Endothelial cell of umbilical vein (primary cell): Measurements from ENCODE around the gene TRRAP. TPM values are rescaled to one million over a fixed set of nuclear protein-coding genes. Genes with fewer than 3 reads are reported as not detected.

Source experiments
- BruUV-seq: library from RNA; stranded (reverse); fragments of 400-500 nt; replicated peaks from 2 replicates; lab custom pipeline; 2021; lab: Mats Ljungman, UMichigan
- CTCF ChIA-PET: fragments of 300-600, 350-600 bp; sonication (Branson Sonifier 250); formaldehyde crosslinking; loops from one replicate; lab custom pipeline; 2021; ENCODE audit warnings: antibody characterized with exemption, inconsistent platforms; lab: Charles Lee
- POLR2A ChIA-PET: fragments of 300-600, 350-600 bp; sonication (Branson Sonifier 250); formaldehyde crosslinking; loops from one replicate; lab custom pipeline; 2021; ENCODE audit warnings: antibody characterized with exemption, inconsistent platforms; lab: Charles Lee
- DNase-seq: peaks from one replicate; pipeline ENCODE4 v3.0.0-alpha.2; 2011; ENCODE audit warnings: low read depth, low spot score
- FAIRE-seq: peaks from 2 replicates; lab custom pipeline; 2011; peaks lifted over from hg19 to GRCh38; lab: Jason Lieb, UNC
- H2AFZ ChIP-seq: 2 replicates; pipeline ENCODE4 v1.6.0; 2012; ENCODE audit warnings: low read depth, low read length, control low read depth, inconsistent platforms
- H3K27ac ChIP-seq: 2 replicates; pipeline ENCODE4 v1.5.1; 2011; ENCODE audit warnings: low read depth, mild to moderate bottlenecking, control low read depth, low read length, moderate library complexity; ENCODE audit not compliant: insufficient read depth
- H3K27me3 ChIP-seq, 2 experiments: 2 replicates each; pipeline versions ENCODE4 v1.6.0 to v1.6.1; 2011; ENCODE audit warnings: low read length in 2 of 2, mixed read lengths in 1 of 2; ENCODE audit not compliant: control insufficient read depth in 2 of 2, insufficient read depth in 2 of 2
- H3K36me3 ChIP-seq, 2 experiments: 2 replicates in 1 of 2; 3 replicates in 1 of 2; pipeline ENCODE4 v1.5.1; 2011; ENCODE audit warnings: low read length in 2 of 2, mild to moderate bottlenecking in 1 of 2, moderate library complexity in 1 of 2; ENCODE audit not compliant: control insufficient read depth in 2 of 2, insufficient read depth in 2 of 2; ENCODE audit errors: extremely low read depth in 1 of 2
- H3K4me1 ChIP-seq: 3 replicates; pipeline ENCODE4 v1.5.1; 2011; ENCODE audit warnings: mild to moderate bottlenecking, low read length; ENCODE audit not compliant: control insufficient read depth, insufficient read depth; ENCODE audit errors: extremely low read depth
- H3K4me2 ChIP-seq: 2 replicates; pipeline ENCODE4 v1.6.1; 2011; ENCODE audit warnings: low read length, control low read depth, mixed read lengths; ENCODE audit not compliant: insufficient read depth
- H3K4me3 ChIP-seq, 3 experiments: fragments of 200-600 bp in 1 of 3; sonication (generic), shearing (Covaris generic) in 1 of 3; replicated peaks in 1 of 3; 2 replicates each; pipeline ENCODE4 v1.5.1; 2011 to 2016; ENCODE audit warnings: control low read depth in 3 of 3, low read length in 3 of 3, mild to moderate bottlenecking in 2 of 3, inconsistent platforms in 1 of 3, low read depth in 1 of 3, moderate library complexity in 1 of 3; ENCODE audit not compliant: insufficient read depth in 1 of 3
- H3K79me2 ChIP-seq: 2 replicates; pipeline ENCODE4 v1.6.0; 2012; ENCODE audit warnings: low read length, inconsistent platforms; ENCODE audit not compliant: control insufficient read depth, insufficient read depth
- H3K9ac ChIP-seq: replicated peaks from 2 replicates; pipeline ENCODE3; 2011; ENCODE audit warnings: low read length, control low read depth; ENCODE audit not compliant: insufficient read depth; ENCODE audit errors: extremely low read depth
- H3K9me1 ChIP-seq: replicated peaks from 3 replicates; pipeline ENCODE4 v1.6.0; 2011; ENCODE audit warnings: mild to moderate bottlenecking, low read length; ENCODE audit not compliant: control insufficient read depth, insufficient read depth; ENCODE audit errors: extremely low read depth
- H3K9me3 ChIP-seq: replicated peaks from 2 replicates; pipeline ENCODE4 v1.5.1; 2012; ENCODE audit warnings: low read length, inconsistent platforms; ENCODE audit not compliant: control insufficient read depth, insufficient read depth
- H4K20me1 ChIP-seq: replicated peaks from 2 replicates; pipeline ENCODE3; 2011; ENCODE audit warnings: mild to moderate bottlenecking, low read length; ENCODE audit not compliant: control insufficient read depth, insufficient read depth; ENCODE audit errors: extremely low read depth
- CTCF ChIP-seq, 2 donors: IDR thresholded peaks; 1 replicate in 1 of 2; 2 replicates in 1 of 2; pipeline ENCODE4 v1.5.1; 2011; ENCODE audit warnings: low read length in 2 of 2, mild to moderate bottlenecking in 2 of 2, moderate library complexity in 2 of 2, control low read depth in 1 of 2, inconsistent platforms in 1 of 2, low read depth in 1 of 2; ENCODE audit not compliant: insufficient read depth in 1 of 2; ENCODE audit errors: extremely low read depth in 1 of 2
- EZH2 ChIP-seq: IDR thresholded peaks from 2 replicates; pipeline ENCODE4 v1.6.1; 2012; ENCODE audit warnings: borderline replicate concordance, low read depth, mild to moderate bottlenecking, moderate library complexity, low read length, inconsistent platforms; ENCODE audit not compliant: severe bottlenecking
- FOS ChIP-seq: IDR thresholded peaks from 2 replicates; pipeline ENCODE4 v1.6.1; 2011; ENCODE audit warnings: mild to moderate bottlenecking, low read length, moderate library complexity, borderline replicate concordance; ENCODE audit not compliant: insufficient read depth
- GATA2 ChIP-seq: IDR thresholded peaks from 2 replicates; pipeline ENCODE4 v1.7.0; 2011; ENCODE audit warnings: low read depth, mild to moderate bottlenecking, moderate library complexity, mixed read lengths, low read length; ENCODE audit not compliant: insufficient read length, insufficient read depth
- JUN ChIP-seq: IDR thresholded peaks from 2 replicates; pipeline ENCODE4 v1.6.1; 2011; ENCODE audit warnings: borderline replicate concordance, low read depth; ENCODE audit not compliant: insufficient read length, insufficient read depth
- MAX ChIP-seq: IDR thresholded peaks from 2 replicates; pipeline ENCODE4 v1.6.1; 2011; ENCODE audit not compliant: insufficient read depth, insufficient read length
- MYC ChIP-seq: IDR thresholded peaks from one replicate; pipeline ENCODE4 v1.6.1; 2011; ENCODE audit warnings: mild to moderate bottlenecking, low read depth, low read length
- POLR2A ChIP-seq: IDR thresholded peaks from 2 replicates; pipeline ENCODE4 v1.6.1; 2012; ENCODE audit warnings: low read depth, mild to moderate bottlenecking, control low read depth, low read length
- POLR2AphosphoS5 ChIP-seq: IDR thresholded peaks from 2 replicates; pipeline ENCODE4 v1.6.1; 2012; ENCODE audit warnings: low read depth, mild to moderate bottlenecking, control low read depth, low read length, moderate library complexity; ENCODE audit not compliant: insufficient read depth
- dilution Hi-C: fragments of 300-500 bp; cut with MboI; formaldehyde crosslinking; loops from one replicate; pipeline ENCODE4 v1.15.0; 2019; ENCODE audit warnings: low sequenced_read_pairs; ENCODE audit not compliant: extremely low pct_ligation_motif_present
- intact Hi-C: fragments of 100-400 bp; cut with micrococcal nuclease; formaldehyde crosslinking; loops from one replicate; pipeline ENCODE4 v1.10.0; 2022
- polyA plus RNA-seq, 4 experiments: library from polyadenylated mRNA; depleted of rRNA in 3 of 4; stranded (reverse) in 3 of 4; unstranded in 1 of 4; fragments of >200 nt; gene quantifications; 2 replicates each; pipeline versions ENCODE4 v1.2.1 to v1.2.3, GENCODE V29; 2011 to 2012; ENCODE audit warnings: missing spikeins in 1 of 4
- total RNA-seq: library from RNA; stranded (reverse); gene quantifications from 2 replicates; pipeline ENCODE4 v1.2.3, GENCODE V29; 2021

TRRAP gene
- total and polyA plus RNA-seq, 2 donors (not counting 3 experiments of a cell fraction or from before 2014, with no cell fraction given), result 21.8 to 45.8 TPM

GRCh38 chr7:98907570-98907969 is 29.2 kb downstream of the TRRAP start:
- Histone ChIP-seq H3K27ac (no peak overlapping the region), H3K9me3 (no peaks in the 10 kb centered on the region), H2AFZ (no peak overlapping the region), H3K9me1 (no peaks in the 10 kb centered on the region), H3K79me2 (no peaks in the 10 kb centered on the region), H4K20me1 (peaks cover 2% of the 10 kb centered on the region), H3K4me1 (no peaks in the 10 kb centered on the region), H3K4me3 (no peak overlapping the region), H3K9ac (no peak overlapping the region), H3K36me3 (peaks cover 26 to 45% of the 10 kb centered on the region in 2 experiments), H3K4me2 (no peak overlapping the region), H3K27me3 (no peaks in the 10 kb centered on the region)
- ChIA-PET CTCF (interaction anchor here (0.7 kb wide), 1 partner anchor 443 kb away, joined by 3 read pairs; no protein-coding TSS in a partner anchor), POLR2A (interaction anchor here (0.7 kb wide), 1 partner anchor 430 kb away, joined by 3 read pairs; no protein-coding TSS in a partner anchor)
- dilution Hi-C loops (no loop called here), intact Hi-C loops (no loop called here)
- no peak for FAIRE-seq
- DNase-seq, result no peak
- no TSS peak for BruUV-seq
- no peak for TF ChIP-seq POLR2AphosphoS5
- TF ChIP-seq EZH2, result no peak
- no peak for TF ChIP-seq MAX
- TF ChIP-seq MYC, result no peak
- TF ChIP-seq FOS, result no peak
- TF ChIP-seq GATA2, result no peak
- TF ChIP-seq POLR2A, result no peak
- no peak for TF ChIP-seq CTCF (IDR thresholded peaks at IDR 0.05; ENCODE audit: extremely low read depth in 1 of 2, insufficient read depth in 1 of 2, low read depth in 1 of 2, low read length in 2 of 2)
- no peak for TF ChIP-seq JUN
